HepG2 (cell line): Measurements from ENCODE around the gene TULP4. TPM values are rescaled to one million over a fixed set of nuclear protein-coding genes. Genes with fewer than 3 reads are reported as not detected.

Experiments used
- ATAC-seq: fragments of 200-7000 bp; cut with Tn5 transposase; 3 replicates; pipeline ENCODE4 v1.9.1; 2020; ENCODE audit warnings: mild to moderate bottlenecking, moderate library complexity
- BruUV-seq: library from RNA; stranded (reverse); fragments of 400-500 nt; replicated peaks from 2 replicates; lab custom pipeline; 2021; lab: Mats Ljungman, UMichigan
- CTCF ChIA-PET: fragments of 300-600 bp; formaldehyde crosslinking; extraction: SDS; loops from one replicate; lab custom pipeline; 2021; ENCODE audit warnings: low total read pairs, inconsistent platforms, low intra/inter-chr PET ratio; lab: Yijun Ruan, JAX
- POLR2A ChIA-PET: fragments of 350-600 bp; sonication (Branson Sonifier 250); formaldehyde crosslinking; loops from one replicate; lab custom pipeline; 2020; ENCODE audit warnings: antibody characterized with exemption, inconsistent platforms; lab: Yijun Ruan, JAX
- DNase-seq: peaks from one replicate; pipeline ENCODE4 v3.0.0-alpha.2; 2015; ENCODE audit warnings: low spot score
- FAIRE-seq: peaks from 3 replicates; lab custom pipeline; 2011; peaks lifted over from hg19 to GRCh38; lab: Jason Lieb, UNC
- H2AFZ ChIP-seq: one replicate; pipeline ENCODE4 v1.6.1; 2011; ENCODE audit warnings: low read length, inconsistent platforms
- H3K27ac ChIP-seq: fragments of 300-600 bp; 3 replicates; pipeline ENCODE4 v1.8.0; 2011; ENCODE audit warnings: mixed run types, mild to moderate bottlenecking, mixed read lengths, low read length, inconsistent platforms; ENCODE audit not compliant: insufficient read depth; ENCODE audit errors: extremely low read length
- H3K27me3 ChIP-seq, 2 experiments: fragments of 200-600 bp in 1 of 2; 2 replicates in 1 of 2; 3 replicates in 1 of 2; pipeline versions ENCODE4 v1.6.0 to v1.8.0; 2011; ENCODE audit warnings: low read length in 2 of 2, mild to moderate bottlenecking in 2 of 2, moderate library complexity in 2 of 2, inconsistent platforms in 1 of 2; ENCODE audit not compliant: insufficient read depth in 2 of 2, control insufficient read depth in 1 of 2
- H3K36me3 ChIP-seq, 2 experiments: fragments of 200-600 bp in 1 of 2; replicated peaks in 1 of 2; 2 replicates in 1 of 2; 3 replicates in 1 of 2; pipeline versions ENCODE4 v1.5.1 to v1.8.0; 2011; ENCODE audit warnings: low read length in 2 of 2, inconsistent platforms in 1 of 2; ENCODE audit not compliant: insufficient read depth in 2 of 2, control insufficient read depth in 1 of 2
- H3K4me1 ChIP-seq: 2 replicates; pipeline ENCODE4 v1.5.1; 2012; ENCODE audit warnings: low read length, inconsistent platforms; ENCODE audit not compliant: insufficient read depth
- H3K4me2 ChIP-seq: 2 replicates; pipeline ENCODE4 v1.6.0; 2011; ENCODE audit warnings: low read depth, low read length, inconsistent platforms
- H3K4me3 ChIP-seq, 3 experiments: fragments of 200-600 bp in 1 of 3; sonication (generic), shearing (Covaris generic) in 1 of 3; replicated peaks in 1 of 3; 2 replicates each; pipeline ENCODE4 v1.5.1; 2011 to 2016; ENCODE audit warnings: low read length in 3 of 3, inconsistent platforms in 2 of 3, low read depth in 2 of 3, mild to moderate bottlenecking in 2 of 3, control low read depth in 1 of 3, mixed read lengths in 1 of 3; ENCODE audit not compliant: insufficient read depth in 1 of 3
- H3K79me2 ChIP-seq: one replicate; pipeline ENCODE4 v1.6.1; 2011; ENCODE audit warnings: low read length, inconsistent platforms; ENCODE audit not compliant: insufficient read depth
- H3K9ac ChIP-seq: 2 replicates; pipeline ENCODE4 v1.6.0; 2011; ENCODE audit warnings: mild to moderate bottlenecking, low read depth, low read length, inconsistent platforms; ENCODE audit not compliant: insufficient read depth
- H3K9me3 ChIP-seq: 2 replicates; pipeline ENCODE4 v1.5.1; 2012; ENCODE audit warnings: mild to moderate bottlenecking, low read length
- H4K20me1 ChIP-seq: 2 replicates; pipeline ENCODE4 v1.6.0; 2011; ENCODE audit warnings: inconsistent platforms, mild to moderate bottlenecking, low read length, moderate library complexity; ENCODE audit not compliant: insufficient read depth
- DNMT1 ChIP-seq: sonication (generic); formaldehyde crosslinking; IDR thresholded peaks from 2 replicates; pipeline ENCODE4 v1.5.1; 2020; ENCODE audit warnings: mild to moderate bottlenecking, missing genetic modification reagents
- HNF4G ChIP-seq, 2 experiments: sonication (generic) in 1 of 2; formaldehyde crosslinking in 1 of 2; IDR thresholded peaks; 2 replicates each; pipeline versions ENCODE4 v1.4.0 to v1.6.1; 2011 to 2020; ENCODE audit warnings: borderline replicate concordance in 2 of 2, low read depth in 2 of 2, mild to moderate bottlenecking in 2 of 2, low read length in 1 of 2, missing genetic modification reagents in 1 of 2, moderate library complexity in 1 of 2
- HNRNPLL ChIP-seq: fragments of 200-400 bp; formaldehyde crosslinking; IDR thresholded peaks from 2 replicates; pipeline ENCODE4 v1.6.1; 2017; ENCODE audit warnings: mild to moderate bottlenecking, low read depth, low read length; ENCODE audit not compliant: poor library complexity, severe bottlenecking
- LRRFIP1 ChIP-seq: sonication (generic); formaldehyde crosslinking; conservative IDR thresholded peaks from 2 replicates; pipeline ENCODE4 v1.4.0; 2020; ENCODE audit warnings: missing genetic modification reagents
- MED13 ChIP-seq: sonication (generic); formaldehyde crosslinking; IDR thresholded peaks from 2 replicates; pipeline ENCODE4 v1.5.0; 2020; ENCODE audit warnings: missing genetic modification reagents
- NR2C2 ChIP-seq: sonication (generic); formaldehyde crosslinking; IDR thresholded peaks from 2 replicates; pipeline ENCODE4 v1.4.0; 2020; ENCODE audit warnings: missing genetic modification reagents, mild to moderate bottlenecking, moderate library complexity, borderline replicate concordance
- PAWR ChIP-seq: sonication (generic); formaldehyde crosslinking; IDR thresholded peaks from 2 replicates; pipeline ENCODE4 v1.4.0; 2020; ENCODE audit warnings: missing genetic modification reagents, mild to moderate bottlenecking, borderline replicate concordance
- POLR2AphosphoS5 ChIP-seq: IDR thresholded peaks from 2 replicates; pipeline ENCODE4 v1.6.1; 2012; ENCODE audit warnings: low read depth, low read length
- TEF ChIP-seq: sonication (generic); formaldehyde crosslinking; IDR thresholded peaks from 2 replicates; pipeline ENCODE4 v1.5.0; 2020; ENCODE audit warnings: missing genetic modification reagents
- ZC3H13 ChIP-seq: sonication (generic); formaldehyde crosslinking; IDR thresholded peaks from 2 replicates; pipeline ENCODE4 v1.8.1; 2023; ENCODE audit warnings: mild to moderate bottlenecking, missing genetic modification reagents, moderate library complexity
- ZNF124 ChIP-seq: sonication (generic); formaldehyde crosslinking; IDR thresholded peaks from 2 replicates; pipeline ENCODE4 v1.4.0; 2020; ENCODE audit warnings: missing genetic modification reagents
- ZNF205 ChIP-seq: IDR thresholded peaks from 2 replicates; pipeline ENCODE4 v1.6.1; 2018; ENCODE audit warnings: missing biosample characterization, missing genetic modification reagents
- ZNF598 ChIP-seq: sonication (generic); formaldehyde crosslinking; IDR thresholded peaks from 2 replicates; pipeline ENCODE4 v1.5.1; 2020; ENCODE audit warnings: mild to moderate bottlenecking, missing genetic modification reagents, borderline replicate concordance
- ZNF75D ChIP-seq: sonication (generic); formaldehyde crosslinking; IDR thresholded peaks from 2 replicates; pipeline ENCODE4 v1.8.1; 2023; ENCODE audit warnings: missing genetic modification reagents, mild to moderate bottlenecking, borderline replicate concordance
- WGBS: methylation state at CpG from one replicate; pipeline ENCODE4 v1.1.6; 2017; ENCODE audit warnings: low lambda C conversion rate; 5-methylcytosine and 5-hydroxymethylcytosine counted together
- in situ Hi-C: cut with HindIII; loops from 2 replicates; pipeline ENCODE4 v1.10.0; 2017; ENCODE audit warnings: low pct_unique_long_range_greater_than_20kb; ENCODE audit not compliant: extremely low pct_ligation_motif_present
- intact Hi-C: fragments of 100-400 bp; cut with micrococcal nuclease; formaldehyde crosslinking; loops from one replicate; pipeline ENCODE4 v1.10.0; 2022; ENCODE audit not compliant: unreplicated experiment
- polyA plus RNA-seq, 8 experiments: library from polyadenylated mRNA; depleted of rRNA in 3 of 8; stranded (reverse) in 7 of 8; unstranded in 1 of 8; fragments of >200 nt; fragmentation: Illumina TruSeq in 4 of 8; extraction: Trizol in 4 of 8; gene quantifications; 2 replicates each; pipeline versions ENCODE4 v1.2.1 to v1.2.3, GENCODE V29; 2011 to 2016; ENCODE audit warnings: low read depth in 4 of 8, missing spikeins in 1 of 8, mixed read lengths in 1 of 8; ENCODE audit not compliant: insufficient read depth in 1 of 8
- total RNA-seq, 5 experiments: library from RNA; depleted of rRNA; stranded (reverse); fragments of >200 nt; fragmentation: Illumina TruSeq; extraction: Trizol; gene quantifications; 2 replicates each; pipeline ENCODE4 v1.2.3, GENCODE V29; 2016; ENCODE audit warnings: low read depth in 1 of 5

TULP4 gene
- total and polyA plus RNA-seq, 2 of the 13 experiments (the other 11 are each of a cell fraction or from before 2014, with no cell fraction given), result 21.1 to 122 TPM

GRCh38 chr6:158536084-158536890, 224.0 kb downstream of the TULP4 start (continued):
- TF ChIP-seq LRRFIP1 (CRISPR knock-in tag), result peak; percentile 97

GRCh38 chr6:158536891-158537798, 224.9 kb downstream of the TULP4 start:
- peak overlapping the region; percentile 70 to 95 (median 86) for H3K4me3 ChIP-seq
- peak; percentile 80 for ATAC-seq
- ChIA-PET CTCF (no interaction called here), POLR2A (interaction anchor here (0.6 to 2.6 kb wide), 13 partner anchors 9 to 306 kb away, joined by 3 to 11 read pairs (median 5); partner anchors contain the start of gene TMEM181)
- no peaks in the 10 kb centered on the region for H4K20me1 ChIP-seq
- peak; percentile 56 for DNase-seq
- H2AFZ ChIP-seq, result no peak overlapping the region
- no peaks in the 10 kb centered on the region for H3K27me3 ChIP-seq
- TSS peak; percentile 53 for BruUV-seq
- WGBS, result 28% methylated on average over 17 of the region's 94 CpGs
- in situ Hi-C loops, result no loop called here
- H3K4me1 ChIP-seq, result peaks cover 41% of the 10 kb centered on the region
- intact Hi-C loops, result loop anchor here (2.0 to 5.0 kb wide), 2 partner anchors 18 to 35 kb away; no protein-coding TSS in a partner anchor
- no peak for FAIRE-seq
- H3K9ac ChIP-seq, result peak overlapping the region; percentile 60
- peak overlapping the region; percentile 58 for H3K27ac ChIP-seq
- no peaks in the 10 kb centered on the region for H3K79me2 ChIP-seq
- H3K36me3 ChIP-seq, result peaks cover 0 to 1% of the 10 kb centered on the region in 2 experiments; a peak in 1 of 5 replicates
- H3K4me2 ChIP-seq, result peak overlapping the region; percentile 79
- no peaks in the 10 kb centered on the region for H3K9me3 ChIP-seq
- TF ChIP-seq PAWR (CRISPR knock-in tag) (no peak), DNMT1 (CRISPR knock-in tag) (0 out of 2 replicates have a peak, but pooled peaks have one; percentile 23), ZNF75D (CRISPR knock-in tag) (no peak), MED13 (CRISPR knock-in tag) (0 out of 2 replicates have a peak, but pooled peaks have one; percentile 41), TEF (CRISPR knock-in tag) (0 out of 2 replicates have a peak, but pooled peaks have one; percentile 34), ZC3H13 (CRISPR knock-in tag) (no peak), NR2C2 (CRISPR knock-in tag) (peak; percentile 15; the same call in 1 of the 2 replicates), POLR2AphosphoS5 (0 out of 2 replicates have a peak, but pooled peaks have one; percentile 31), HNRNPLL (peak; percentile 22), ZNF205 (CRISPR knock-in tag) (0 out of 2 replicates have a peak, but pooled peaks have one; percentile 15), ZNF598 (CRISPR knock-in tag) (no peak), HNF4G (IDR thresholded peaks at IDR 0.05; ENCODE audit: borderline replicate concordance, low read depth, low read length) (no peak), HNF4G (CRISPR knock-in tag; IDR thresholded peaks at IDR 0.05; ENCODE audit: borderline replicate concordance, low read depth) (peak; percentile 74; the same call in 1 of the 2 replicates), ZNF124 (CRISPR knock-in tag) (peak; percentile 36; the same call in 1 of the 2 replicates)
